ENCODE results near the gene S100A10. TPM values are rescaled to one million over a fixed set of nuclear protein-coding genes. Genes with fewer than 3 reads are reported as not detected.

The S100A10 gene
- total RNA-seq, 2 experiments from 2014 or later = 2.6 TPM; not detected in 1

DNA sequence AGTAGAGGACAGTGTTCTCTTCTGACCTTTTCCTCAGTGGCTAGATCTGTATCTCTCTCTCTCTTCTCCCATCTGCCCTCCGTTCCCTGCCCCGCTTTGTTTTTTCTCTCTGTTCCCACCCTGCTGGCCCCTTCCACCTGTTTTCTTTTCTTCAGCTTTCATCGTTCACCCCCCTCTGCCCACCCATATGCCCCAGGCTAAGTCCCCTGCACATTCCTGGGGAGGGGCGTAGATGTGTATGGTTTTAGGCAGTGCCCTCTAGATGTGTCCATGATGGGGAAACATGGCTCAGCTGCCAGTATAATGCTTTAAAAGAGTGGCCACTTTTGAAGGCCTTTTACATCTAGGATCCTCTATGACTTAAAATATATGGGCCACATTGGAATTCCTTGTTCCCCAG is 29.6 kb upstream of the S100A10 start:
- Histone ChIP-seq H3K9me2 (ENCODE audit: insufficient read depth, low read length) (no peaks in the 10 kb centered on the region), H4K20me1 (ENCODE audit: insufficient read depth, low read length) (no peaks in the 10 kb centered on the region), H3K4me3 (ENCODE audit: low read depth, low read length, poor library complexity, severe bottlenecking) (no peak overlapping the region), H3K36me3 (ENCODE audit: insufficient read depth, low read length) (no peaks in the 10 kb centered on the region), H3K9me3 (ENCODE audit: low read length) (no peaks in the 10 kb centered on the region), H3K4me2 (ENCODE audit: low read length) (no peak overlapping the region), H3K4me1 (ENCODE audit: insufficient read depth, low read length, poor library complexity, severe bottlenecking) (no peaks in the 10 kb centered on the region), H2AFZ (ENCODE audit: low read length) (no peak overlapping the region), H3K79me2 (ENCODE audit: insufficient read depth, low read depth, low read length) (no peaks in the 10 kb centered on the region), H3K27ac (ENCODE audit: low read depth, low read length, poor library complexity, severe bottlenecking) (no peak overlapping the region)
- no TSS peak for BruUV-seq (replicated peaks)
- intact Hi-C loops (cut with micrococcal nuclease; ENCODE audit: unreplicated experiment) = no loop called here
- no peak for DNase-seq (ENCODE audit: low spot score)
- ChIA-PET CTCF (ENCODE audit: unreplicated experiment) (interaction anchor here (0.7 kb wide), 1 partner anchor 8 kb away, joined by 3 read pairs; no protein-coding TSS in a partner anchor), POLR2A (interaction anchor here (0.5 kb wide), 1 partner anchor 443 kb away, joined by 3 read pairs; no protein-coding TSS in a partner anchor)
- no peak for TF ChIP-seq CTCF (conservative IDR thresholded peaks at IDR 0.05; ENCODE audit: low read length)
- no peak for TF ChIP-seq EZH2phosphoT487 (IDR thresholded peaks at IDR 0.05; ENCODE audit: borderline replicate concordance, low read depth, low read length)

- no peak overlapping the region for H3K27ac ChIP-seq (ENCODE audit: low read depth, low read length, poor library complexity, severe bottlenecking)
- TF ChIP-seq CTCF (conservative IDR thresholded peaks at IDR 0.05; ENCODE audit: low read length) = no peak
- no peak for TF ChIP-seq EZH2phosphoT487 (IDR thresholded peaks at IDR 0.05; ENCODE audit: borderline replicate concordance, low read depth, low read length)
- no peak overlapping the region for H3K4me3 ChIP-seq (ENCODE audit: low read depth, low read length, poor library complexity, severe bottlenecking)
- no peaks in the 10 kb centered on the region for H3K9me2 ChIP-seq (ENCODE audit: insufficient read depth, low read length)
- DNase-seq (ENCODE audit: low spot score) = no peak
- no peaks in the 10 kb centered on the region for H3K4me1 ChIP-seq (ENCODE audit: insufficient read depth, low read length, poor library complexity, severe bottlenecking)
- H2AFZ ChIP-seq (ENCODE audit: low read length) = no peak overlapping the region
- no peaks in the 10 kb centered on the region for H4K20me1 ChIP-seq (ENCODE audit: insufficient read depth, low read length)
- ChIA-PET POLR2A (no interaction called here), CTCF (ENCODE audit: unreplicated experiment) (interaction anchor here (0.7 kb wide), 1 partner anchor 9 kb away, joined by 3 read pairs; no protein-coding TSS in a partner anchor)
- H3K36me3 ChIP-seq (ENCODE audit: insufficient read depth, low read length) = no peaks in the 10 kb centered on the region
- no peaks in the 10 kb centered on the region for H3K9me3 ChIP-seq (ENCODE audit: low read length)
- intact Hi-C loops (cut with micrococcal nuclease; ENCODE audit: unreplicated experiment) = no loop called here
- H3K79me2 ChIP-seq (ENCODE audit: insufficient read depth, low read depth, low read length) = no peaks in the 10 kb centered on the region
- no TSS peak for BruUV-seq (replicated peaks)
- no peak overlapping the region for H3K4me2 ChIP-seq (ENCODE audit: low read length)
Measured at GRCh38 chr1:152022474-152022873, 28.8 kb upstream of the S100A10 start.

DNA sequence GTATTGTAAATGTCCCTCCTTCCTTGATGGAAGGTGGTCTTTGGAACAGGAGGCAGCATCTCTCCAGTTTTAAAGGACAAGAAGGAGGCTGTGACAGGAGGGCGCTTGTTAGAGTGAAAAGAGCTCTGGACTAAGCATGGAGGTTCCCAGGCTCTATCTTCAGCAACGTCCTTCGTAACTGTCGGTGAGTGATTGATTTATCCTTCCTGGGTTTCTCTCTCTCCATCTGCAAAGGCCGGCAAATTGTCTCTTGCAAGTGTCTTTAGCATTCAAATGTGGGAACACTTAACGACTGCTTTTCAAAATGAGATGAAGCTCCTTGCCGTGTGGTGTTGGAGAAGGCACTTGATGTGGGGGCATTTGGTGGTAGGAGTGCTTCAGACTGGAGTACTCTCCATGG is 27.9 kb upstream of the S100A10 start:
- no peaks in the 10 kb centered on the region for H3K4me1 ChIP-seq (ENCODE audit: insufficient read depth, low read length, poor library complexity, severe bottlenecking)
- H3K4me3 ChIP-seq (ENCODE audit: low read depth, low read length, poor library complexity, severe bottlenecking) = no peak overlapping the region
- intact Hi-C loops (cut with micrococcal nuclease; ENCODE audit: unreplicated experiment) = no loop called here
- no peaks in the 10 kb centered on the region for H3K79me2 ChIP-seq (ENCODE audit: insufficient read depth, low read depth, low read length)
- H3K4me2 ChIP-seq (ENCODE audit: low read length) = no peak overlapping the region
- H3K9me3 ChIP-seq (ENCODE audit: low read length) = no peaks in the 10 kb centered on the region
- H3K36me3 ChIP-seq (ENCODE audit: insufficient read depth, low read length) = no peaks in the 10 kb centered on the region
- DNase-seq (ENCODE audit: low spot score) = no peak
- H4K20me1 ChIP-seq (ENCODE audit: insufficient read depth, low read length) = no peaks in the 10 kb centered on the region
- TF ChIP-seq EZH2phosphoT487 (IDR thresholded peaks at IDR 0.05; ENCODE audit: borderline replicate concordance, low read depth, low read length) (no peak), CTCF (conservative IDR thresholded peaks at IDR 0.05; ENCODE audit: low read length) (no peak)
- H3K27ac ChIP-seq (ENCODE audit: low read depth, low read length, poor library complexity, severe bottlenecking) = no peak overlapping the region
- H3K9me2 ChIP-seq (ENCODE audit: insufficient read depth, low read length) = no peaks in the 10 kb centered on the region
- ChIA-PET POLR2A (interaction anchor here (0.6 kb wide), 1 partner anchor 844 kb away, joined by 3 read pairs; no protein-coding TSS in a partner anchor), CTCF (ENCODE audit: unreplicated experiment) (no interaction called here)
- H2AFZ ChIP-seq (ENCODE audit: low read length) = no peak overlapping the region
- no TSS peak for BruUV-seq (replicated peaks)

Measured in OCI-LY7 (cell line).